NCI-H146 (cell line): ENCODE measurements around the gene INPP4B.
"Not testable (repeated sequence)": the region's sequence is repeated elsewhere in the genome, so short reads cannot be mapped to it uniquely, and the experiment has no call there.

Experiments used
- DNase-seq: peaks from one replicate; lab custom pipeline; 2025; lab: John Stamatoyannopoulos, UW

INPP4B gene

GRCh38 chr4:142539796-142540482 is 306.2 kb downstream of the INPP4B start:
- no peak for DNase-seq

- no peak for DNase-seq
These were observed 311.1 kb downstream of the INPP4B start for GRCh38 chr4:142535009-142535408.

- DNase-seq: no peak
These were observed 314.0 kb downstream of the INPP4B start for GRCh38 chr4:142532054-142532453.

- DNase-seq: no peak
These were observed 315.4 kb downstream of the INPP4B start for GRCh38 chr4:142530728-142531127.

GRCh38 chr4:142528433-142528832 is 317.7 kb downstream of the INPP4B start:
- no peak for DNase-seq

- DNase-seq: no peak
These were observed 323.0 kb downstream of the INPP4B start for GRCh38 chr4:142523111-142523510.

- DNase-seq: no peak
These were observed 326.8 kb downstream of the INPP4B start for GRCh38 chr4:142519342-142519741.

- DNase-seq: no peak
These were observed 329.2 kb downstream of the INPP4B start for GRCh38 chr4:142516686-142517526.

GRCh38 chr4:142512161-142512560 is 333.9 kb downstream of the INPP4B start:
- DNase-seq: no peak

- no peak for DNase-seq
These were observed 336.2 kb downstream of the INPP4B start for GRCh38 chr4:142509881-142510280.

- not testable (repeated sequence) for DNase-seq
These were observed 336.7 kb downstream of the INPP4B start for GRCh38 chr4:142509381-142509780.

- no peak for DNase-seq
These were observed 345.1 kb downstream of the INPP4B start for GRCh38 chr4:142500966-142501365.

GRCh38 chr4:142497606-142498005 is 348.5 kb downstream of the INPP4B start:
- no peak for DNase-seq

- DNase-seq: no peak
These were observed 352.6 kb downstream of the INPP4B start for GRCh38 chr4:142493255-142494110.

- no peak for DNase-seq
These were observed 360.6 kb downstream of the INPP4B start for GRCh38 chr4:142485452-142485851.

- no peak for DNase-seq
These were observed 365.9 kb downstream of the INPP4B start for GRCh38 chr4:142480244-142480643.

GRCh38 chr4:142475663-142476062 is 370.4 kb downstream of the INPP4B start:
- DNase-seq: no peak

GRCh38 chr4:142474398-142475087 is 371.6 kb downstream of the INPP4B start:
- no peak for DNase-seq

GRCh38 chr4:142473960-142474338 is 372.2 kb downstream of the INPP4B start:
- DNase-seq: no peak

GRCh38 chr4:142473218-142473959 is 372.7 kb downstream of the INPP4B start:
- DNase-seq: no peak

- no peak for DNase-seq
These were observed 379.0 kb downstream of the INPP4B start for GRCh38 chr4:142467088-142467487.
